GM12873 (cell line): ENCODE results near the gene HNRNPH2.

Source experiments
- CTCF ChIP-seq: IDR thresholded peaks from 2 replicates; pipeline ENCODE4 v1.5.1; 2012; ENCODE audit warnings: low read depth, mild to moderate bottlenecking, moderate library complexity, low read length, control low read depth; ENCODE audit not compliant: insufficient read depth; ENCODE audit errors: missing control alignments

HNRNPH2 gene

DNA sequence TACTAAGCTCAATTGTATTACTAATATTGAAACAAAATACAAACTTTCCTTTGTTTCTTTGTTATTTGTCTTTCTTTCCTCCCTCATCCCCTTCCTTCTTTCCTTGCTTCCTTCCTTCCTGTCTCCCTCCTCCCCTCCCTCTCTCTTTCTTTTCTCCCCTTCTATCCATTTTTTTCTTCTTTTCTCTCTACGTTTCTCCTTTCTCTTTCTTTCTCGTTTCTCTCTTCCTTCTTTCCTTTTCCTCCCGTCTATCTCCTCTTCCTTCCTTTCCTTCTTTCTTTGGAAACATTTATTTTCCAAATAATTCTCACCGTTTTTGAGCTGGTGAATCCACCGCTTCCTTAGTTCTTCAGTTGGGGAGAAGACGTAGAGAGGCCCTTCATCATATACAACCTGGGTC lies 38.3 kb upstream of the HNRNPH2 start:
- TF ChIP-seq CTCF: no peak

GRCh38 chrX:101370888-101371504 lies 37.0 kb upstream of the HNRNPH2 start:
- TF ChIP-seq CTCF: no peak

- TF ChIP-seq CTCF: no peak
Observed at GRCh38 chrX:101377547-101377946, 30.5 kb upstream of the HNRNPH2 start.

GRCh38 chrX:101383679-101384205 lies 24.3 kb upstream of the HNRNPH2 start:
- TF ChIP-seq CTCF: no peak

DNA sequence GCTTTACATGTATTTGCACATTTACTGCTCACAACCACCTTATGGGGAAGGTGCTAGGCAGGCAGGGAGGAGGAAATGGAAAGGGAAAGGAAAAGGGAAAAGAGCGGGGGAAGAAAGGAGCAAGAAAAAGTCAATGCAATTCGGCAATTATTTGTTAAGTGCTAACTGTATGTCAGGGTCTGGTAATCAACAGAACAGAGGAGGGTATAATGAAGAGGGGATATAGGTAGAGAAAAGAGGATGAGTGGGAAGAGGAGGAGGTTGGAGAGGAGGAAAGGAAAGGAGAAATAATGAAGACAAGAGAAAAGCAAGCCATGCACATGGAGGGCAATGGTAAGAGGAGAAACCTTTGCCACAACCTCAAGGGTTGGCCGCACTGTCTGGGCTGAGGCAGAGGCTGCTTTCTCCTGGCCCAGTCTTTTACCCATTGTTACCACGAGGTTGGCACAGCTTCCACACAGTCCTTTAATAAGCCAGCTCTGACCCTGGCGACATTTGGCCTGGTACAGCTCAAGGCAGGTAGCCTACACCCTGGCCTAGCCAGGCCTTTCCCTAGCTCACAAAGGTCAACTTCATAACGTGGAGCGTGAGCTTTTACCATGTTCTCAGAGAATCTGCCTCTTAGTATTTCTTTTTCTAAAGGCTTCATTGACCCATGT lies 22.9 kb upstream of the HNRNPH2 start:
- no peak for TF ChIP-seq CTCF

DNA sequence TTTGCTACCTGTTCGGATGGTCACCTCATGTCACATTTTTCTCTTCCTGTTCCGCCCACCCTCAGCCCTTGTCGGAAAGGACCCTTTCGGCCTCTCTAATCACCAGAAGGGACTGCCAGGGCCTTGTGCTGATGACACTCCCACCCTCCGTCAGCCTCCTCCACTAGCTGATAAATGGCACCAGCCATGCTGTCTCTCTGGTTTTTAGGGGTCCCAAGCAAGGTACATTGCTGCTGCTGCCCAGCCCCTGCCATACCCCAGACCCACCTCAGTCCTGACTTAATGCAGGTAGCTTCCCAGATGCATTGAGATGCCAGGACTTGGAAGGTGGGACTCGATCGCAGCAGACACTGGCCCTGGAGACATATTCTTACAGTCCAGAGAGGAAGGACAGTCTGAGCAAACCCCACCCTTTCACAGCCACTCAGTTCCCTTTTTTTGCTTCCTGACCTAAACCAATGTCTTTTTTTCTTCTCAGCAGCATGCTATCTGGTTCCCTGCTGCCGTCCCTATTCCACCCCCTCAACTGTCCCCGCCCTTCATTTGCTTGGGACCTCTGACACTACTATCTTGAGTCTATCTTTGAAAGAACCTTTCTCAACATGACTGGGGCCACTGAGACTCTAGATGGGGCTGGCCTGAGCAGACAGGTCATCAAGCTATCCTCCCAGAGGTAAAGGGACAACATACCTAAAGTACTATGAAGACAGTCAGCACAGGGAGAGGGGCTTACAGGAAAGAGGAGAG lies 22.1 kb upstream of the HNRNPH2 start, which contains the start of gene BTK:
BTK (minus strand) TSS at position 397 of the 747 bp plus-strand sequence. CDS start 10,907 bp downstream, outside the sequence.
- TF ChIP-seq CTCF: no peak

GRCh38 chrX:101386542-101386885 lies 21.5 kb upstream of the HNRNPH2 start:
- no peak for TF ChIP-seq CTCF
